GM12873 (cell line): ENCODE measurements around the gene LRRC75A.

Experiments used
- TF ChIP-seq, protein P1 (sequence below): IDR thresholded peaks from 2 replicates; pipeline ENCODE4 v1.5.1; 2012; ENCODE audit warnings: low read depth, mild to moderate bottlenecking, moderate library complexity, low read length, control low read depth; ENCODE audit not compliant: insufficient read depth; ENCODE audit errors: missing control alignments

LRRC75A gene

DNA sequence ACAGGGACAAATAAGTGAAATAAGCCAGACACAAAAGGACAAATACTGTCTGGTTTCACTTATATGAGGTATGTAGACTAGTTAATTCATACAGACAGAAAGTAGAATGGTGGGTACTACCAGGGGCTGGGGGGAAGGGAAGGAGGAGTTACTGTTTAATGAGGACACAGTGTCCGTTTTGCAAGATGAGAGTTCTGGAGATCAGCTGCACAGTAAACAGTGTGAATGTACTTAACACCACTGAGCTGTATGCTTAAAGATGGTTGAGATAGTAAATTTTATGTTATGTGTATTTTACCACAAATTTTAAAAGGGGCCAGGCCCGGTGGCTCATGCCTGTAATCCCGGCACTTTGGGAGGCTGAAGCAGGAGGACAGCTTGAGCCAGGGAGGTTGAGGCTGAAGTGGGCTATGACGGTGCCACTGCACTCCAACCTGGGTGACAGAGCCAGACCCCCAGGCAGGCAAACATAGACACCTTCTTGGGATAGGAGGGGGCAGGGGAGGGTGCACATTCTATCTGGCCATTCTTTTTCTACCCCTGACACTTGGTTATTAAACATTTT, 23.5 kb downstream of the LRRC75A start:
- TF ChIP-seq, protein P1, sequence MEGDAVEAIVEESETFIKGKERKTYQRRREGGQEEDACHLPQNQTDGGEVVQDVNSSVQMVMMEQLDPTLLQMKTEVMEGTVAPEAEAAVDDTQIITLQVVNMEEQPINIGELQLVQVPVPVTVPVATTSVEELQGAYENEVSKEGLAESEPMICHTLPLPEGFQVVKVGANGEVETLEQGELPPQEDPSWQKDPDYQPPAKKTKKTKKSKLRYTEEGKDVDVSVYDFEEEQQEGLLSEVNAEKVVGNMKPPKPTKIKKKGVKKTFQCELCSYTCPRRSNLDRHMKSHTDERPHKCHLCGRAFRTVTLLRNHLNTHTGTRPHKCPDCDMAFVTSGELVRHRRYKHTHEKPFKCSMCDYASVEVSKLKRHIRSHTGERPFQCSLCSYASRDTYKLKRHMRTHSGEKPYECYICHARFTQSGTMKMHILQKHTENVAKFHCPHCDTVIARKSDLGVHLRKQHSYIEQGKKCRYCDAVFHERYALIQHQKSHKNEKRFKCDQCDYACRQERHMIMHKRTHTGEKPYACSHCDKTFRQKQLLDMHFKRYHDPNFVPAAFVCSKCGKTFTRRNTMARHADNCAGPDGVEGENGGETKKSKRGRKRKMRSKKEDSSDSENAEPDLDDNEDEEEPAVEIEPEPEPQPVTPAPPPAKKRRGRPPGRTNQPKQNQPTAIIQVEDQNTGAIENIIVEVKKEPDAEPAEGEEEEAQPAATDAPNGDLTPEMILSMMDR, result no peak

DNA sequence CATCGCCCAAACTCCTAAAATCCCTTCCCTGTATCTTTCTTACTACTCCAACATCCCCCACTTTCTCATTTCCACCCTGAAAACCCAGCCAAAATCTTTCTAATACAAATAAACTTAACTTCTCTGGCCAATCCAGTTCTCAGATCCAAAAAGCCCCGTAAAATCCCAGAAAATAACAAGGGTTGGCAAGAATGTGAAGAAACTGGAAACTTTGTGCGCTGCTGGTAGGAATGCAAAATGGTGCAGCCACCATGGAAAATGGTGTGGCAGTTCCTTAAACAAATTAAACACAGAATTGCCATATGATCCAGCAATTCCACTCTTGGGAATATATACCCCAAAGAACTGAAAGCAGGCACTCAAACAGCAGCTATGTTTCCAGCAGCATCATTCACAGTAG, 24.1 kb downstream of the LRRC75A start:
- TF ChIP-seq, protein P1, result no peak

- TF ChIP-seq, protein P1, result no peak
Observed at GRCh38 chr17:16467044-16467443, 24.9 kb downstream of the LRRC75A start.

- TF ChIP-seq, protein P1, result no peak
Observed at GRCh38 chr17:16466407-16466806, 25.6 kb downstream of the LRRC75A start.

DNA sequence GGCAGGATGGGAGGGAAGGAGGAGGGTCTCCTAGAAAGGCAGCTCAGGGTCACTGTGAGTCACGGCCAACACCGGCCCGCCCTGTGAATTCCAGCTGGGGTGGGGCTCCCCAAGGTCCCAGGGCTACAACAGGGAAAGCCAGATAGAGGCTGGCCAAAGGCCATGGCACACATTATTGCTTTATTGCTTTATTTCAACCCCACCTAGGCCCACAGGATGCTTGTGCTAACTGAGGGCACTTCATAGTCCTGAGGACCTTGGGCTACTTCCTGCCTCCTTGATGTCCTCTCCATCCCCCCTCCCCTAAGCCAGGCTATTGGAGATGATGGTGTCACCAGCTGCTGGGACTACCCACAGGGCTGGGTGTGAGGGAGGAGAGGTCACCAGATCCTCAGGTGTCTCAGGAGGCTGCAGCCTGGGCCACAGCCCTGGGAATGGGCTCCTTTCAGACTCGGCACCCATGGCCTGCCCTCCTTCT, 26.1 kb downstream of the LRRC75A start:
- TF ChIP-seq, protein P1, result no peak

- TF ChIP-seq, protein P1, result no peak
Observed at GRCh38 chr17:16465052-16465312, 27.0 kb downstream of the LRRC75A start.

DNA sequence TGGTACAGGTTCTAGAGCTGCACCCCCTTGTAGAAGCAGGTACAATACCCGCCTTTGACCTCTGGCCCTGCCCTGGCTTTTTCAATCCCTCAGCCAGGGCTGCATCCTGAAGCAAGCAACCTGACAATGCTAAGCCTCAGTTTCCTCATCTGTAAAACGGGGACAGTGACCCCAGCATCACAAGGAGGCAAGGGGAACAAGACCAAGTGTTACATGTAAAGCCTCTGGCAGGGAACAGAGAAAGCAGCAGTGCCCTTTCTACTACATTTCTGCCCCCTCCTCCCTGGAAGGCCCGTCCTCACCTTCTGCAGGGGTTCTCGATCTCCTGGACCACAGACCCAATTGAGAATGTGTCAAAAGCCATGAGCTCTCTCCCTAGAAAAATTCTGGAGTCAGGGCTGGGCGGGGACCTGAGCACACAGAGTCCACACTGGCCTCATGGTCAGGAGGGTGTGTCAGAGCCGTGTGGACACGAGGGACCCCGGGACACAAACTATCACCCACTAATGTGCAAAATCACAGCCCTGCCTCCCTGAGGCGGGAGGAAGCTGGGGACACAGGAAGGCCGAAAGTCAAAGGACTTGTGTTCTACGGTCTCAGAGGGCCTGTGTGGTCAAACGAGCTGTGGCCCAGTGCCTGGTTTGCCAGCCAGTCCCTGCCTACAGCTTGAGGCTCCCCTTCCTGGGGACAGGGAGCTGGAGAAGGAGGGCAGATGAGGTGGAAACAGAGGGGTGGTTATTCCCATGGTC, 27.5 kb downstream of the LRRC75A start:
- TF ChIP-seq, protein P1, result no peak
